Measurements from ENCODE around the gene PPM1H. TPM values are rescaled to one million over a fixed set of nuclear protein-coding genes. Genes with fewer than 3 reads are reported as not detected.

Gene PPM1H
- total RNA-seq, 1 donor = 13.4 TPM

DNA sequence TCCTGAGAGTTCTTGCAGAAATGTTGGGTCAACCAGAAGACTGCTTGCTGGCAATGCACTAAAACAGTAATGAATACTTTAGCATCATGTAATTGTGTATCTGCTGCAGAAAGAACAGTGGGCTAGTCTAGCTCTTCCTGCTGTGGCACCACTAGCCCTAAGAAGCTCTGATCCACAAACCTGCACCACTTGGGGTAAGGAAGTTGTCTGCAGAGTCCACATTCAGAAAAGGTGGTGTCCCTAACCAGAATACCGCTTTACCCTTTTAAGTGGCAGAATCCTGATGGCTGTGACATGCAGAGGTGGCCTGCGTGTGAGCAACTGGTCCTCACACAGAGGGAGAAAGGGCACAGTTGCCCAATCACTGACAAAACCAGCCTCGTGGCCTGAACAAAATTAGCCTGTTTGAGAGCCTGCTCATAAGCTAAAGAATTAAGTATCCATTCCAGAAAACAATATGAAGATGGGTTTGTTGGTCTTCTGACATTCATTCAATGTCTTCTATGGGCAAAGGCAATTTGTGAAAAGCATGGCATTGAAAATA, 165.8 kb downstream of the PPM1H start:
- Histone ChIP-seq H4K20me1 (ENCODE audit: insufficient read depth, low read length) (no peaks in the 10 kb centered on the region), H3K36me3 (ENCODE audit: insufficient read depth, low read length) (no peaks in the 10 kb centered on the region), H3K27ac (ENCODE audit: low read depth, low read length) (no peak overlapping the region), H3K4me2 (ENCODE audit: insufficient read depth, low read length) (no peak overlapping the region), H3K27me3 (ENCODE audit: insufficient read depth, low read length) (no peaks in the 10 kb centered on the region), H2AFZ (ENCODE audit: low read length) (no peak overlapping the region), H3K4me1 (ENCODE audit: insufficient read depth, low read length) (peaks cover 19% of the 10 kb centered on the region), H3K9me3 (ENCODE audit: low read depth, low read length) (no peaks in the 10 kb centered on the region), H3K79me2 (ENCODE audit: insufficient read depth, low read length) (no peaks in the 10 kb centered on the region), H3K4me3 (ENCODE audit: insufficient read depth, low read length) (no peak overlapping the region)
- TF ChIP-seq, protein P1, sequence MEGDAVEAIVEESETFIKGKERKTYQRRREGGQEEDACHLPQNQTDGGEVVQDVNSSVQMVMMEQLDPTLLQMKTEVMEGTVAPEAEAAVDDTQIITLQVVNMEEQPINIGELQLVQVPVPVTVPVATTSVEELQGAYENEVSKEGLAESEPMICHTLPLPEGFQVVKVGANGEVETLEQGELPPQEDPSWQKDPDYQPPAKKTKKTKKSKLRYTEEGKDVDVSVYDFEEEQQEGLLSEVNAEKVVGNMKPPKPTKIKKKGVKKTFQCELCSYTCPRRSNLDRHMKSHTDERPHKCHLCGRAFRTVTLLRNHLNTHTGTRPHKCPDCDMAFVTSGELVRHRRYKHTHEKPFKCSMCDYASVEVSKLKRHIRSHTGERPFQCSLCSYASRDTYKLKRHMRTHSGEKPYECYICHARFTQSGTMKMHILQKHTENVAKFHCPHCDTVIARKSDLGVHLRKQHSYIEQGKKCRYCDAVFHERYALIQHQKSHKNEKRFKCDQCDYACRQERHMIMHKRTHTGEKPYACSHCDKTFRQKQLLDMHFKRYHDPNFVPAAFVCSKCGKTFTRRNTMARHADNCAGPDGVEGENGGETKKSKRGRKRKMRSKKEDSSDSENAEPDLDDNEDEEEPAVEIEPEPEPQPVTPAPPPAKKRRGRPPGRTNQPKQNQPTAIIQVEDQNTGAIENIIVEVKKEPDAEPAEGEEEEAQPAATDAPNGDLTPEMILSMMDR (IDR thresholded peaks at IDR 0.05; ENCODE audit: extremely low read depth, low read depth, low read length) = no peak
- DNase-seq (ENCODE audit: insufficient read length, low spot score, missing footprints) = no peak

DNA sequence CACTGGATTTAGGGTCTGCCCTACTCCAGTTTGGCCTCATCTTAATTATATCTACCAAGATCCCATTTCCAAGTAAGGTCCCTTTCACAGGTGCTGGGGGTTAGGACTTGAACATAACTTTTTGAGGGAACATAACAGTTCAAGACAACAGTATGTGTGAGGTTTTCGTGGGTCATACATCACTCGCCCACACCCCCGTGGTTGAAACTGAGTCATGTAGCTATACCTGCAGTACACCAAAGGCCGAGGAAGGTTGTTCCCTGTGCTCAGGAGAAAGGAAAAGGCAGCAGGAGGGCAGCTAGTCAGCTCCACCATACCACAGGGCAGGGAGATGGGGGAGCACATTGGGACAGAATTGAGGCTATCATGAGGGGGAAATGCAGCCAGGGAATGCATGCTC, 167.0 kb downstream of the PPM1H start:
- Histone ChIP-seq H3K4me2 (ENCODE audit: insufficient read depth, low read length) (peak overlapping the region; percentile 16), H4K20me1 (ENCODE audit: insufficient read depth, low read length) (no peaks in the 10 kb centered on the region), H2AFZ (ENCODE audit: low read length) (peak overlapping the region; percentile 33), H3K4me1 (ENCODE audit: insufficient read depth, low read length) (peaks cover 22% of the 10 kb centered on the region), H3K27ac (ENCODE audit: low read depth, low read length) (peak overlapping the region; percentile 49), H3K9me3 (ENCODE audit: low read depth, low read length) (no peaks in the 10 kb centered on the region), H3K79me2 (ENCODE audit: insufficient read depth, low read length) (no peaks in the 10 kb centered on the region), H3K4me3 (ENCODE audit: insufficient read depth, low read length) (no peak overlapping the region), H3K27me3 (ENCODE audit: insufficient read depth, low read length) (no peaks in the 10 kb centered on the region), H3K36me3 (ENCODE audit: insufficient read depth, low read length) (no peaks in the 10 kb centered on the region)
- DNase-seq (ENCODE audit: insufficient read length, low spot score, missing footprints) = no peak
- TF ChIP-seq, protein P1 (IDR thresholded peaks at IDR 0.05; ENCODE audit: extremely low read depth, low read depth, low read length) = no peak

DNA sequence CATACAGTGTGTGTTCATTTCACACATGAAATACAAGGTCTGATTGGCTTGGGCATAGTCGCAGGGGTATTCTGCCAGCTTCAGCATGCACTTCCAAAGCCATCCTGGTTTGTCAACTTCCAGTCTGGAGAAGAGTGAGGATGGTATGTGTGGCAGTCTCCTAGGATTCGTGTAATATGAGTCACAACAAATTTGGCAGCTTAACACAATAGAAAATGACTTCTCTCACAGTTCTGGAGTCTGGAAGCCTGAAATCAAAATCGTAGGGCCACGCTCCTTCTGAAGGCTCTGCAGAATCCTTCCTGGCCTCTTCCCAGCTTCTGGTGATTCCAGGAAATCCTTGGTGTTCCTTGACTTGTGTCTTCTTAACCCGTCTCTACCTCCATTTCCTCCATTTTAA, 167.5 kb downstream of the PPM1H start:
- no peaks in the 10 kb centered on the region for H4K20me1 ChIP-seq (ENCODE audit: insufficient read depth, low read length)
- no peak overlapping the region for H3K4me3 ChIP-seq (ENCODE audit: insufficient read depth, low read length)
- no peak for DNase-seq (ENCODE audit: insufficient read length, low spot score, missing footprints)
- H3K9me3 ChIP-seq (ENCODE audit: low read depth, low read length) = no peaks in the 10 kb centered on the region
- H2AFZ ChIP-seq (ENCODE audit: low read length) = peak overlapping the region; percentile 33
- peak overlapping the region; percentile 49 for H3K27ac ChIP-seq (ENCODE audit: low read depth, low read length)
- peaks cover 24% of the 10 kb centered on the region for H3K4me1 ChIP-seq (ENCODE audit: insufficient read depth, low read length)
- H3K79me2 ChIP-seq (ENCODE audit: insufficient read depth, low read length) = no peaks in the 10 kb centered on the region
- H3K36me3 ChIP-seq (ENCODE audit: insufficient read depth, low read length) = no peaks in the 10 kb centered on the region
- no peaks in the 10 kb centered on the region for H3K27me3 ChIP-seq (ENCODE audit: insufficient read depth, low read length)
- TF ChIP-seq, protein P1 (IDR thresholded peaks at IDR 0.05; ENCODE audit: extremely low read depth, low read depth, low read length) = no peak
- H3K4me2 ChIP-seq (ENCODE audit: insufficient read depth, low read length) = peak overlapping the region; percentile 16

DNA sequence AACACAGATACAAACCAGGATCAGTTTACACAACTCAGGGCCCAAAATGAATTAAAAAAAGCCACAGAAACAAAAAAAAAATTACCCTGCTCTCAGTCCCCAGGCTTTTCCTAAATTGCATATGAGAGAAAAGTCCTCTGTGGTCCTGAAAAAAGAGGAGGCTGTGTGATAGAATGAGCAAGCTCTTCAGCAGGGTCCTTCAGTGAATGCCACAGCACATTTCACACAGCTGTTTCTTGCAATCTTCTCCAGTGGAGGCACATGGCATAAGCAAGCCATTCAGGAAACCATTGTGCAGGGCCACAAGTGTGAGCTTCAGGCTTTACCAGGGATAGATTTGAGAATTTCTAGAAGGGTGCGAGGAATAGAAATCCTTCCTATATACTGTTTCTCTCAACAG, 168.5 kb downstream of the PPM1H start:
- Histone ChIP-seq H3K79me2 (ENCODE audit: insufficient read depth, low read length) (no peaks in the 10 kb centered on the region), H3K4me1 (ENCODE audit: insufficient read depth, low read length) (peaks cover 31% of the 10 kb centered on the region), H3K36me3 (ENCODE audit: insufficient read depth, low read length) (no peaks in the 10 kb centered on the region), H2AFZ (ENCODE audit: low read length) (no peak overlapping the region), H3K27me3 (ENCODE audit: insufficient read depth, low read length) (no peaks in the 10 kb centered on the region), H3K9me3 (ENCODE audit: low read depth, low read length) (no peaks in the 10 kb centered on the region), H3K27ac (ENCODE audit: low read depth, low read length) (no peak overlapping the region), H4K20me1 (ENCODE audit: insufficient read depth, low read length) (no peaks in the 10 kb centered on the region), H3K4me2 (ENCODE audit: insufficient read depth, low read length) (no peak overlapping the region), H3K4me3 (ENCODE audit: insufficient read depth, low read length) (no peak overlapping the region)
- DNase-seq (ENCODE audit: insufficient read length, low spot score, missing footprints) = no peak
- TF ChIP-seq, protein P1 (IDR thresholded peaks at IDR 0.05; ENCODE audit: extremely low read depth, low read depth, low read length) = no peak

All from osteoblast (primary cell).